ENCODE data around the gene CEP85L.

CEP85L gene

GRCh38 chr6:118504611-118505010 is 146.8 kb downstream of the CEP85L start:
- no peak overlapping the region for H3K4me3 Mint-ChIP-seq
- H3K36me3 Mint-ChIP-seq (ENCODE audit: low read depth), result peaks cover 62% of the 10 kb centered on the region
- DNase-seq, result no peak
- peaks cover 15% of the 10 kb centered on the region for H3K4me1 Mint-ChIP-seq (ENCODE audit: low read depth)
- no peak overlapping the region for H3K27ac Mint-ChIP-seq
- H3K27me3 Mint-ChIP-seq, result no peaks in the 10 kb centered on the region
- H3K9me3 Mint-ChIP-seq, result no peaks in the 10 kb centered on the region

GRCh38 chr6:118502169-118502568 is 149.2 kb downstream of the CEP85L start:
- Mint-ChIP-seq H3K27ac (no peak overlapping the region), H3K9me3 (no peaks in the 10 kb centered on the region), H3K27me3 (no peaks in the 10 kb centered on the region), H3K36me3 (ENCODE audit: low read depth) (peaks cover 74% of the 10 kb centered on the region), H3K4me1 (ENCODE audit: low read depth) (peaks cover 11% of the 10 kb centered on the region), H3K4me3 (no peak overlapping the region)
- DNase-seq, result no peak

DNA sequence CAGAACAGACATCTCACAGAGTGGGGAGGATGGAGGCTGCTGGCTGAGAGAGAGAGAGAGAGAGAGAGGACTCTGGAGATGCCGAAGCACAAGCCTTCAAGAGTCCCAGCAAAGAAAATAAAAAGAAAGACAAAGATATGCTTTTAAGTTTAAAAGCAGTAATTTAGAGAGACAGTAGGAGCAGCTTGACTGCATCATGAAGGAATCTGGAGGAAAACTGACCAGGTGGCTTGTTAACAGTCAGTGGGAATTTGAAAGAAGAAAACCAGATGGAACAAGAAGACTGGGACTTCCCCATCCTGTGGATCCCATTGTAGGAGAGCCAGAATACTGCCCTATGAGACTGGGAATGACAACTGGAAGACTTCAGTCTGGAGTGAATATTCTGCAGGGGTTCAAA is 149.6 kb downstream of the CEP85L start:
- no peaks in the 10 kb centered on the region for H3K9me3 Mint-ChIP-seq
- H3K4me3 Mint-ChIP-seq, result no peak overlapping the region
- DNase-seq, result no peak
- H3K4me1 Mint-ChIP-seq (ENCODE audit: low read depth), result peaks cover 7% of the 10 kb centered on the region
- no peaks in the 10 kb centered on the region for H3K27me3 Mint-ChIP-seq
- no peak overlapping the region for H3K27ac Mint-ChIP-seq
- H3K36me3 Mint-ChIP-seq (ENCODE audit: low read depth), result peaks cover 78% of the 10 kb centered on the region

DNA sequence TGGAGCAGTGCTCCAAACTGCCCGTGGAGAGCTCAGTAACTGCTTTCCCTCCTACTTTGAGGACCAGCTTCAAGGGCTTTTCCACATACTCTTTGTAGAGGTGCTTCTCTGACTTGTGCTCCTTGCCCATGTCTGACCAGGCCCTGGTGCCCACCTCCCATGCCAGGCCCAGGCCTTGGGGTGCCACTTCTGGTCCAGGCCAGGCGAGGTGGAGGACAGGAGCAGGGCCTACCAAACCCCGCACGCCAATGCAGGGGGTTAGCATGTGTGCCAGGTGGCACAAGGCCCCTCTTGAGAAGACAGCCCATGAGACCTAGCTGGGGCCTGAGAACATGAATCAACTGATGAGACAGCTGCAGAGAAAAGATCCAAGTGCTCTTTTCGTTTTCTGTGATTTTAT is 150.3 kb downstream of the CEP85L start:
- no peak overlapping the region for H3K27ac Mint-ChIP-seq
- H3K36me3 Mint-ChIP-seq (ENCODE audit: low read depth), result peaks cover 79% of the 10 kb centered on the region
- H3K9me3 Mint-ChIP-seq, result no peaks in the 10 kb centered on the region
- H3K27me3 Mint-ChIP-seq, result no peaks in the 10 kb centered on the region
- no peak overlapping the region for H3K4me3 Mint-ChIP-seq
- no peak for DNase-seq
- H3K4me1 Mint-ChIP-seq (ENCODE audit: low read depth), result peaks cover 8% of the 10 kb centered on the region

DNA sequence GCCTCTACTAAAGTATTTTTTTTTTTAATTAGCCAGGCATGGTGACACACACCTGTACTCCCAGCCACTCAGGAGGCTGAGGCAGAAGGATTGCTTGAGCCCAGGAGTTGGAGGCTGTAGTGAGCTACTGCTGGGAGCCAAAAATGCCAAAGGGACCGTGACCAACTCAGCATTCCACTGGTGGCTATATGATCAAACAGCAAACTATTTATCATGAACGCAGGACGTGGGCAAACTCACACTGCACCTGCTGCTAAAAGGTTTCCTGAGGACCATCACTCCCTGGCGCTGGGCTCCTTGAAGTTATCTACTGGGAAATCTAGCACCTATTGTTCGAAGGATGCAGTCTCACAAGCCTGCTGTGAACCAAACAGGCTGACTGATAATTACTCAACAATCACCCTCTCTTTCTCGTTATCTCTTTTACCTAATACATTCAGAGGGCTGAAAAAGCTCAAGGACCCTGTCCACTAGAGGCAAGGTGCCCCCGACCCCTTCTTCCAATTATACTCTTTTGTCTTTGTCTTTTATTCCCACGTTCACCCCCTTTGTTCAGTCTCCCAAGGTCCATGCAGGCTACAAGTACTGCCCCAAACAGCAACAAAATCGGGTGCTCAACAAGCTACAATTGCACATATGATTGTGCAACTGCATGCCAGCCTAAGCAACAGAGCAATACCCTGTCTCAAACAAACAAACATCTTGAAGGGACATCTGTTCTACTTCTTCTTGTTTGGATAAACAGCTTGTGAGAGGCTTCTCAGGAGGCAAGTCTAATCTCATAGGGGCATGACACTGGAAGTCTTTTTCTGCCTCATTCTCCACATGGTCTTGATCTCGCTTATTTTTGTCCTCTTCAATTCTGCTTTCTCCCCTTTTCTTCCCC is 151.0 kb downstream of the CEP85L start:
- Mint-ChIP-seq H3K4me3 (no peak overlapping the region), H3K4me1 (ENCODE audit: low read depth) (peaks cover 15% of the 10 kb centered on the region), H3K9me3 (no peaks in the 10 kb centered on the region), H3K27ac (no peak overlapping the region), H3K27me3 (no peaks in the 10 kb centered on the region), H3K36me3 (ENCODE audit: low read depth) (peaks cover 81% of the 10 kb centered on the region)
- DNase-seq, result no peak

DNA sequence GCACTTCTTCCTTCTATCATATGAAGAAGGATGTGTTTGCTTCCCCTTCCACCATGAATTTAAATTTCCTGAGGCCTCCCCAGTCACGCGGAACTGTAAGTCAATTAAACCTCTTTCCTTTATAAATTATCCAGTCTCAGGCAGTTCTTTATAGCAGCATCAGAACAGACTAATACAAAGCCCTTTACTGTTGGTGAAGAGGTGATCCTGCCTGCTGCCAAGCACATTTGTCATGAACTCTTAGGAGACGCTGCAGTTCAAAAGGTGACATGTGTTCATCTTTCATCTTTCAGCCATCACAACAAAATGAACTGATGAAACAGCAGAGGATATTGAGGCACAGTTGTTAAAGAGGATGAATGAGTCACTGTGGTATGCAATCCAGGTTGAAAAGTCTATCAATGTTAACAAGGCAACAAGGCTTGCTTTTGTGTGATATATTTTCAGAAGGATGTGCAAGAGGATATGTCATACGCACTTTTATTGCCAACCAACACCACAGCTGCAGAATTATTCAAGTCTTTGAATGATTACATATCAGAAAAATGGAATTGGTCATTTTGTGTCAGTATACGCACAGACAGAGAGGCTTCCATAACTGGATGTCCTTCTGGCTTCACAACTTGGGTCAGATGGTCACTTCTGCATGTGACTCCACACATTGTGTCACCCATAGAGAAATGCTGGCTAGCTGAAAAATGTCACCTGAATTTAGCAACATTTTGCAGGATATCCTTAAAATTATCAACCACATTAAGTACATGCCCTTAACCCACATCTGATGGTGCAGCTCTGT is 155.7 kb downstream of the CEP85L start:
- Mint-ChIP-seq H3K36me3 (ENCODE audit: low read depth) (peaks cover 80% of the 10 kb centered on the region), H3K27ac (peak overlapping the region; percentile 19), H3K4me3 (no peak overlapping the region), H3K27me3 (no peaks in the 10 kb centered on the region), H3K9me3 (peaks cover 2% of the 10 kb centered on the region), H3K4me1 (ENCODE audit: low read depth) (peaks cover 24% of the 10 kb centered on the region)
- no peak for DNase-seq

DNA sequence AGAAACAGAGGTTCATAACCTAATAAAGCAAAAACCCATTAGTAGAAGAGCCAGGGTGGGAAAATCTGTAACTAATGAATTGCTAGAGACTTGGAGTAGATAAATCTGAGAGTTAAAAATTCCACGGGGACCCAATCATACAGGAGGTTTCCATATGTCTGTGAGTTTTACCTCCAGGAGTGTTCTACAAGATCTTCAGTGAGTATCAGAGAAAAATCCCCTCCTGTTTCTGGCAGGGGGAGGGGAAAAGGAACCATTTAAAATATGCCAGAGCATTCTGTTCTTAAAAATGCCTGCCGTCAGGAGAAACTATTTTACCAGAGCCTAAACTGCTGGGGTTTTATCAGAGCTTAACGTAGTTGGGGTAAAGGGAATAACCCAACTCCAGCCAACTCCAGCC is 157.3 kb downstream of the CEP85L start:
- peaks cover 30% of the 10 kb centered on the region for H3K4me1 Mint-ChIP-seq (ENCODE audit: low read depth)
- peaks cover 87% of the 10 kb centered on the region for H3K36me3 Mint-ChIP-seq (ENCODE audit: low read depth)
- H3K4me3 Mint-ChIP-seq, result no peak overlapping the region
- no peak for DNase-seq
- H3K27ac Mint-ChIP-seq, result no peak overlapping the region
- H3K27me3 Mint-ChIP-seq, result no peaks in the 10 kb centered on the region
- peaks cover 16% of the 10 kb centered on the region for H3K9me3 Mint-ChIP-seq

GRCh38 chr6:118489990-118490389 is 161.4 kb downstream of the CEP85L start:
- Mint-ChIP-seq H3K36me3 (ENCODE audit: low read depth) (peaks cover 98% of the 10 kb centered on the region), H3K4me1 (ENCODE audit: low read depth) (peaks cover 34% of the 10 kb centered on the region), H3K4me3 (no peak overlapping the region), H3K9me3 (peaks cover 24% of the 10 kb centered on the region), H3K27ac (no peak overlapping the region), H3K27me3 (no peaks in the 10 kb centered on the region)
- no peak for DNase-seq

DNA sequence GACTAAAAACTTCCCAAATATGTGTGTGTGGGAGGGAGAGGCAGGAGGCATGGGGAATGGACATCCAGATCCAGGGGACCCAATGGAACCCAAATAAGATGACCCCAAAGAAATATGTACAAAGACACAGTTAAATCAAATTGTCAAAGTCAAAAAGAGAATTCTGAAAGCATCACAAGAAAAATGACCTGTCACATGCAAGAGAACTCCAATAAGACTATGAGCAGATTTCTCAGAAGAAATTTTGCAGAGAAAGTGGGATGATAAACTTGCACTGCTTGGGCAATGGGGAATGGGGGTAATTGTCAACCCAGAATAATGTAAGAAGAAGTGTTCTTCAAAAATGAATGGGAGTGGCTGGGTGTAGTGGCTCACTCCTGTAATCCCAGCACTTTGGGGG is 162.8 kb downstream of the CEP85L start:
- peaks cover 94% of the 10 kb centered on the region for H3K36me3 Mint-ChIP-seq (ENCODE audit: low read depth)
- H3K27me3 Mint-ChIP-seq, result no peaks in the 10 kb centered on the region
- no peak overlapping the region for H3K27ac Mint-ChIP-seq
- no peak for DNase-seq
- H3K4me3 Mint-ChIP-seq, result no peak overlapping the region
- H3K4me1 Mint-ChIP-seq (ENCODE audit: low read depth), result peaks cover 33% of the 10 kb centered on the region
- peaks cover 24% of the 10 kb centered on the region for H3K9me3 Mint-ChIP-seq

DNA sequence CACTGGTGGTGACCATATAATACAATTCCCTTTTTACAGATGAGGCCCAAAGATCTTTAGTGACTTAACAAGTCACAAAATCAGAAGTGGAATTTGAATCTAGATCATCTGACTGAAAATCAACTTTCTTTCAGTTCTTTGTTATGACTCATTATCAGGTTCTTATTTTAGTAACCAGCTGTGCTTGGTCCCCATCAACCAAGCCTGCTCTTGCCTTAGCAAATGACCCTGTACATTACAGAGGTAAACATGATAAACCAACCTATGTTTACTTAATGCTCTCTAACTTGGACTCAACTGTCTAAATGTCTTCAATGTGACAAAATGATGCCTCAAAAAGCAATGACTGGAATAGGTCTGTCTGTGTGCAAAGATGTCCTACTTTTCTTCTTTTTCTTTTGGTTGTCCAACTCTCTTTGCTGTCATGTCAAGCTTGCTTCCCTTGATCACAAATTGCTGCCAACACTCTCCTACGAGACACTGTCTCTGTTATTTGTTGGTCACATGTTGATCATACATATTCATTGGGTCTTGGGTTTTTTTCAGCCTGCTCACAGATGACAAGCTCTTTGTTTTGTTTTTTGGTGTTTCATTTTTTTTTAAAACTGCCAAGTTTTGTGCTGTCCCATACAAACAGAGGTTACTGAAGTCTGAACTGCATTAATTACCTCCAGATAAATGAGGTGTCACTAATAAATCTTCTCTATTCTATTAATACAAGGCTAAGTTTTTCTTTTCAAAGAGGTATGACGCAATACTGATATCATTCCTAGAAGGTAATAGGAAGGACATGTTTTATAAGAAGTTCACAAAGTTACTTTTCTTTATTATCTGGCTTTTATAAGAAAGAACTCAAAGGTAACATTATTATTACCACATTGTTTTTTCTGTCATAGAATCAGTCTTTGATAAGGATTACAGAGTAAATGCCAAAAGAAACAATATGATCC is 165.5 kb downstream of the CEP85L start:
- Mint-ChIP-seq H3K27ac (peak overlapping the region; percentile 71), H3K4me3 (no peak overlapping the region), H3K4me1 (ENCODE audit: low read depth) (peaks cover 29% of the 10 kb centered on the region), H3K27me3 (no peaks in the 10 kb centered on the region), H3K9me3 (peaks cover 22% of the 10 kb centered on the region), H3K36me3 (ENCODE audit: low read depth) (peaks cover 93% of the 10 kb centered on the region)
- DNase-seq, result no peak

- no peak overlapping the region for H3K4me3 Mint-ChIP-seq
- peaks cover 74% of the 10 kb centered on the region for H3K36me3 Mint-ChIP-seq (ENCODE audit: low read depth)
- H3K4me1 Mint-ChIP-seq (ENCODE audit: low read depth), result no peaks in the 10 kb centered on the region
- no peaks in the 10 kb centered on the region for H3K27me3 Mint-ChIP-seq
- H3K27ac Mint-ChIP-seq, result peak overlapping the region; percentile 26
- no peak for DNase-seq
- H3K9me3 Mint-ChIP-seq, result no peaks in the 10 kb centered on the region
These were observed 174.8 kb downstream of the CEP85L start for GRCh38 chr6:118476551-118476950.

DNA sequence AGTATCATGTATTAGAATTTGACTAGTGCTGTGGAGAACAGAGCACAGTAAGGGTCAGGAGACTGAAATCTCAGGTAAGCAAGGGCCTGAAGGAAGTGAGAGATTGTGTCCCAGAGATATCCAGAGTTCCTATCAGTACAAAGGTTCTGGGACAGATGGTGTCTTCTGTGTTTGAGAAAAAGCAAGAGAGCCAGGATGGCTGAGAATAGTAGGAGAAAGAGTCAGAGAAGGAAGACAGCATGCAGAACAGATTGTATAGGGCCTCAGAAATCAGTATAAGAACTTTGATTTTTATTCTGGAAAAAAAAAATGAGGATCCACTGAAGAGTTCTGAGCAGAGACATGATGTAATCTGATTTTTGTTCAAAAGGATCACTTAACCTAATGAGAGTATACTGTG is 178.1 kb downstream of the CEP85L start:
- Mint-ChIP-seq H3K27ac (peak overlapping the region; percentile 1), H3K27me3 (no peaks in the 10 kb centered on the region), H3K4me3 (no peak overlapping the region), H3K36me3 (ENCODE audit: low read depth) (peaks cover 74% of the 10 kb centered on the region), H3K9me3 (no peaks in the 10 kb centered on the region), H3K4me1 (ENCODE audit: low read depth) (no peaks in the 10 kb centered on the region)
- no peak for DNase-seq

GRCh38 chr6:118469468-118469867 is 181.9 kb downstream of the CEP85L start:
- H3K4me3 Mint-ChIP-seq, result no peak overlapping the region
- H3K36me3 Mint-ChIP-seq (ENCODE audit: low read depth), result peaks cover 79% of the 10 kb centered on the region
- H3K27ac Mint-ChIP-seq, result no peak overlapping the region
- peaks cover 16% of the 10 kb centered on the region for H3K4me1 Mint-ChIP-seq (ENCODE audit: low read depth)
- H3K9me3 Mint-ChIP-seq, result no peaks in the 10 kb centered on the region
- no peaks in the 10 kb centered on the region for H3K27me3 Mint-ChIP-seq
- no peak for DNase-seq

Measured in activated T-cell treated with anti-CD3 and anti-CD28 coated beads, Interleukin-2, amount 50 U/mL, for 24 hours (primary cell).